Activated T-helper 1 cell treated with anti-CD3 and anti-CD28 coated beads, Interleukin-12 subunit alpha, Interleukin-12 subunit beta, Interleukin-2, Interleukin-4 antibody, amounts not matched to agents 30 ng/mL and 10 ng/mL and 1 ng/mL, durations not matched to agents 14 hours and 24 hours and 36 hours (primary cell): ENCODE measurements around the gene POLN. TPM values are rescaled to one million over a fixed set of nuclear protein-coding genes. Genes with fewer than 3 reads are reported as not detected.
A peak's percentile ranks its signal among the peaks of the same experiment; 100 is the strongest.

ENCODE experiments used
- DNase-seq: peaks from one replicate; pipeline ENCODE4 v3.0.0; 2021; ENCODE audit warnings: low spot score
- H3K27ac Mint-ChIP-seq: one replicate; pipeline ENCODE4 v1.8.0; 2021; ENCODE audit warnings: mild to moderate bottlenecking, mixed read lengths
- H3K27me3 Mint-ChIP-seq: one replicate; pipeline ENCODE4 v1.8.0; 2022; ENCODE audit warnings: mild to moderate bottlenecking, moderate library complexity, mixed read lengths; ENCODE audit not compliant: insufficient read depth
- H3K36me3 Mint-ChIP-seq: one replicate; pipeline ENCODE4 v1.8.0; 2021; ENCODE audit warnings: low read depth, mixed read lengths
- H3K4me1 Mint-ChIP-seq: one replicate; pipeline ENCODE4 v1.8.0; 2021; ENCODE audit warnings: low read depth, mixed read lengths
- H3K4me3 Mint-ChIP-seq: one replicate; pipeline ENCODE4 v1.8.0; 2021; ENCODE audit warnings: mild to moderate bottlenecking, moderate library complexity, mixed read lengths
- H3K9me3 Mint-ChIP-seq: one replicate; pipeline ENCODE4 v1.8.0; 2021; ENCODE audit warnings: mixed read lengths
- intact Hi-C: fragments of 100-400 bp; cut with micrococcal nuclease; formaldehyde crosslinking; loops from one replicate; pipeline ENCODE4 v1.15.1; 2024
- total RNA-seq: library from RNA; stranded (reverse); gene quantifications from 2 replicates; pipeline ENCODE4 v1.2.3, GENCODE V29; 2022

Gene POLN
- total RNA-seq, 1 donor from 2014 or later = 3.5 TPM

GRCh38 chr4:2186865-2187172 lies 55.1 kb downstream of the POLN start:
- no peak overlapping the region for H3K4me3 Mint-ChIP-seq
- H3K4me1 Mint-ChIP-seq = peaks cover 22% of the 10 kb centered on the region
- peaks cover 13% of the 10 kb centered on the region for H3K36me3 Mint-ChIP-seq
- H3K27me3 Mint-ChIP-seq = no peaks in the 10 kb centered on the region
- H3K9me3 Mint-ChIP-seq = peaks cover 17% of the 10 kb centered on the region
- no peak for DNase-seq
- intact Hi-C loops = loop anchor here (5.0 kb wide), 1 partner anchor 145 kb away; a partner anchor contains a TSS
- no peak overlapping the region for H3K27ac Mint-ChIP-seq

GRCh38 chr4:2186133-2186864 lies 55.6 kb downstream of the POLN start:
- Mint-ChIP-seq H3K36me3 (peaks cover 13% of the 10 kb centered on the region), H3K4me3 (no peak overlapping the region), H3K27ac (no peak overlapping the region), H3K9me3 (peaks cover 17% of the 10 kb centered on the region), H3K4me1 (peaks cover 22% of the 10 kb centered on the region), H3K27me3 (no peaks in the 10 kb centered on the region)
- no peak for DNase-seq
- intact Hi-C loops = loop anchor here (5.0 kb wide), 1 partner anchor 144 kb away; a partner anchor contains a TSS

- H3K36me3 Mint-ChIP-seq = peaks cover 13% of the 10 kb centered on the region
- no peak overlapping the region for H3K27ac Mint-ChIP-seq
- intact Hi-C loops = no loop called here
- no peak for DNase-seq
- H3K27me3 Mint-ChIP-seq = no peaks in the 10 kb centered on the region
- peaks cover 17% of the 10 kb centered on the region for H3K9me3 Mint-ChIP-seq
- peaks cover 23% of the 10 kb centered on the region for H3K4me1 Mint-ChIP-seq
- H3K4me3 Mint-ChIP-seq = no peak overlapping the region
These were observed 58.5 kb downstream of the POLN start for GRCh38 chr4:2183394-2183793.

- intact Hi-C loops = no loop called here
- Mint-ChIP-seq H3K36me3 (peaks cover 13% of the 10 kb centered on the region), H3K4me1 (peaks cover 27% of the 10 kb centered on the region), H3K4me3 (no peak overlapping the region), H3K27ac (no peak overlapping the region), H3K27me3 (no peaks in the 10 kb centered on the region), H3K9me3 (peaks cover 17% of the 10 kb centered on the region)
- no peak for DNase-seq
These were observed 58.9 kb downstream of the POLN start for GRCh38 chr4:2182994-2183393.

- no peak overlapping the region for H3K4me3 Mint-ChIP-seq
- H3K27ac Mint-ChIP-seq = no peak overlapping the region
- H3K36me3 Mint-ChIP-seq = peaks cover 12% of the 10 kb centered on the region
- H3K27me3 Mint-ChIP-seq = no peaks in the 10 kb centered on the region
- peaks cover 6% of the 10 kb centered on the region for H3K9me3 Mint-ChIP-seq
- intact Hi-C loops = no loop called here
- peaks cover 49% of the 10 kb centered on the region for H3K4me1 Mint-ChIP-seq
- DNase-seq = no peak
These were observed 61.5 kb downstream of the POLN start for GRCh38 chr4:2180410-2180809.

- Mint-ChIP-seq H3K9me3 (peaks cover 6% of the 10 kb centered on the region), H3K4me3 (no peak overlapping the region), H3K27ac (no peak overlapping the region), H3K36me3 (peaks cover 10% of the 10 kb centered on the region), H3K4me1 (peaks cover 49% of the 10 kb centered on the region), H3K27me3 (no peaks in the 10 kb centered on the region)
- DNase-seq = no peak
- intact Hi-C loops = no loop called here
These were observed 62.2 kb downstream of the POLN start for GRCh38 chr4:2179717-2180116.

GRCh38 chr4:2178986-2179385 lies 62.9 kb downstream of the POLN start:
- Mint-ChIP-seq H3K36me3 (peaks cover 10% of the 10 kb centered on the region), H3K4me3 (no peak overlapping the region), H3K27ac (no peak overlapping the region), H3K9me3 (peaks cover 6% of the 10 kb centered on the region), H3K4me1 (peaks cover 48% of the 10 kb centered on the region), H3K27me3 (no peaks in the 10 kb centered on the region)
- no peak for DNase-seq
- intact Hi-C loops = no loop called here

- Mint-ChIP-seq H3K36me3 (peaks cover 9% of the 10 kb centered on the region), H3K27ac (peak overlapping the region; percentile 19), H3K4me1 (peaks cover 52% of the 10 kb centered on the region), H3K4me3 (no peak overlapping the region), H3K9me3 (peaks cover 5% of the 10 kb centered on the region), H3K27me3 (no peaks in the 10 kb centered on the region)
- intact Hi-C loops = no loop called here
- no peak for DNase-seq
These were observed 64.4 kb downstream of the POLN start for GRCh38 chr4:2177443-2178093.

- no peak for DNase-seq
- H3K9me3 Mint-ChIP-seq = no peaks in the 10 kb centered on the region
- H3K36me3 Mint-ChIP-seq = peaks cover 6% of the 10 kb centered on the region
- H3K27ac Mint-ChIP-seq = peak overlapping the region; percentile 69
- H3K27me3 Mint-ChIP-seq = no peaks in the 10 kb centered on the region
- H3K4me1 Mint-ChIP-seq = peaks cover 61% of the 10 kb centered on the region
- intact Hi-C loops = no loop called here
- peak overlapping the region; percentile 17 for H3K4me3 Mint-ChIP-seq
These were observed 65.8 kb downstream of the POLN start for GRCh38 chr4:2175990-2176698.

- no peaks in the 10 kb centered on the region for H3K27me3 Mint-ChIP-seq
- no peak for DNase-seq
- no peaks in the 10 kb centered on the region for H3K9me3 Mint-ChIP-seq
- H3K36me3 Mint-ChIP-seq = peaks cover 10% of the 10 kb centered on the region
- no peak overlapping the region for H3K4me3 Mint-ChIP-seq
- peak overlapping the region; percentile 86 for H3K27ac Mint-ChIP-seq
- H3K4me1 Mint-ChIP-seq = peaks cover 77% of the 10 kb centered on the region
- intact Hi-C loops = loop anchor here (5.0 kb wide), 2 partner anchors 132 to 167 kb away; partner anchors contain the start of gene NELFA
These were observed 67.9 kb downstream of the POLN start for GRCh38 chr4:2174061-2174460.

GRCh38 chr4:2172627-2173231 lies 69.2 kb downstream of the POLN start:
- Mint-ChIP-seq H3K27ac (peak overlapping the region; percentile 86), H3K9me3 (no peaks in the 10 kb centered on the region), H3K4me3 (peak overlapping the region; percentile 61), H3K27me3 (no peaks in the 10 kb centered on the region), H3K36me3 (peaks cover 15% of the 10 kb centered on the region), H3K4me1 (peaks cover 84% of the 10 kb centered on the region)
- intact Hi-C loops = loop anchor here (2.0 to 5.0 kb wide), 3 partner anchors 38 to 165 kb away; partner anchors contain the start of gene NELFA
- DNase-seq = peak; percentile 56

GRCh38 chr4:2172161-2172560 lies 69.8 kb downstream of the POLN start:
- Mint-ChIP-seq H3K4me3 (peak overlapping the region; percentile 61), H3K27ac (peak overlapping the region; percentile 86), H3K36me3 (peaks cover 15% of the 10 kb centered on the region), H3K4me1 (peaks cover 80% of the 10 kb centered on the region), H3K9me3 (no peaks in the 10 kb centered on the region), H3K27me3 (no peaks in the 10 kb centered on the region)
- intact Hi-C loops = loop anchor here (2.0 to 5.0 kb wide), 3 partner anchors 37 to 165 kb away; partner anchors contain the start of gene NELFA
- DNase-seq = peak; percentile 58
